ENCODE data around the gene COL4A2.

GRCh38 chr13:110507678-110508381, 200.7 kb downstream of the COL4A2 start:
- TF ChIP-seq EZH2 (IDR thresholded peaks at IDR 0.05) (no peak), POLR2A (IDR thresholded peaks at IDR 0.05; ENCODE audit: borderline replicate concordance, extremely low read depth, insufficient read depth, insufficient read length) (no peak), MAX (IDR thresholded peaks at IDR 0.05) (no peak), POLR2AphosphoS5 (IDR thresholded peaks at IDR 0.05; ENCODE audit: low read depth, low read length) (no peak), CEBPB (IDR thresholded peaks at IDR 0.05; ENCODE audit: low read depth) (no peak), TCF7L2 (IDR thresholded peaks at IDR 0.05; ENCODE audit: borderline replicate concordance, extremely low read depth, insufficient read depth, insufficient read length) (no peak), EGR1 (IDR thresholded peaks at IDR 0.05; ENCODE audit: low read depth) (no peak)
- TF ChIP-seq, protein P1, sequence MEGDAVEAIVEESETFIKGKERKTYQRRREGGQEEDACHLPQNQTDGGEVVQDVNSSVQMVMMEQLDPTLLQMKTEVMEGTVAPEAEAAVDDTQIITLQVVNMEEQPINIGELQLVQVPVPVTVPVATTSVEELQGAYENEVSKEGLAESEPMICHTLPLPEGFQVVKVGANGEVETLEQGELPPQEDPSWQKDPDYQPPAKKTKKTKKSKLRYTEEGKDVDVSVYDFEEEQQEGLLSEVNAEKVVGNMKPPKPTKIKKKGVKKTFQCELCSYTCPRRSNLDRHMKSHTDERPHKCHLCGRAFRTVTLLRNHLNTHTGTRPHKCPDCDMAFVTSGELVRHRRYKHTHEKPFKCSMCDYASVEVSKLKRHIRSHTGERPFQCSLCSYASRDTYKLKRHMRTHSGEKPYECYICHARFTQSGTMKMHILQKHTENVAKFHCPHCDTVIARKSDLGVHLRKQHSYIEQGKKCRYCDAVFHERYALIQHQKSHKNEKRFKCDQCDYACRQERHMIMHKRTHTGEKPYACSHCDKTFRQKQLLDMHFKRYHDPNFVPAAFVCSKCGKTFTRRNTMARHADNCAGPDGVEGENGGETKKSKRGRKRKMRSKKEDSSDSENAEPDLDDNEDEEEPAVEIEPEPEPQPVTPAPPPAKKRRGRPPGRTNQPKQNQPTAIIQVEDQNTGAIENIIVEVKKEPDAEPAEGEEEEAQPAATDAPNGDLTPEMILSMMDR (IDR thresholded peaks at IDR 0.05 in 2 of 3, conservative IDR thresholded peaks at IDR 0.05 in 1 of 3; ENCODE audit: borderline replicate concordance in 1 of 3, insufficient read depth in 1 of 3, low read depth in 2 of 3, low read length in 2 of 3): peak in 2 of 3 experiments; percentile 28 to 41; a peak in 1 of 6 replicates
